SK-N-SH (cell line): ENCODE data around the gene IQCE. TPM values are rescaled to one million over a fixed set of nuclear protein-coding genes. Genes with fewer than 3 reads are reported as not detected.

Experiments
- CTCF ChIA-PET: fragments of 300-600, 350-600 bp; formaldehyde crosslinking; extraction: SDS; loops from one replicate; lab custom pipeline; 2021; lab: Yijun Ruan, JAX
- POLR2A ChIA-PET: fragments of 350-600 bp; sonication (Branson Sonifier 250); formaldehyde crosslinking; extraction: SDS; loops from one replicate; lab custom pipeline; 2020; ENCODE audit warnings: antibody characterized with exemption, inconsistent platforms; lab: Yijun Ruan, JAX
- DNase-seq: peaks from one replicate; pipeline ENCODE4 v3.0.0; 2012
- H2AFZ ChIP-seq: fragments of 200-600 bp; sonication (generic); 2 replicates; pipeline ENCODE4 v1.8.1; 2016; ENCODE audit warnings: antibody characterized with exemption, mild to moderate bottlenecking, low read depth
- H3F3A ChIP-seq: fragments of 200-600 bp; sonication (generic); replicated peaks from 2 replicates; pipeline ENCODE3; 2016; ENCODE audit warnings: antibody characterized with exemption, mild to moderate bottlenecking; ENCODE audit not compliant: insufficient read depth
- H3K27ac ChIP-seq, 2 experiments: fragments of 200-500 bp in 1 of 2; fragments of 200-600 bp in 1 of 2; sonication (Bioruptor generic) in 1 of 2; sonication (generic), shearing (Covaris generic) in 1 of 2; 2 replicates each; pipeline versions ENCODE4 v1.5.1 to v1.6.1; 2014 to 2016; ENCODE audit warnings: low read depth in 2 of 2, inconsistent platforms in 1 of 2, low read length in 1 of 2, mild to moderate bottlenecking in 1 of 2, mixed read lengths in 1 of 2
- H3K27me3 ChIP-seq: fragments of 200-600 bp; sonication (generic), shearing (Covaris generic); 2 replicates; pipeline ENCODE4 v1.6.1; 2016; ENCODE audit warnings: mixed run types; ENCODE audit not compliant: insufficient read depth
- H3K36me3 ChIP-seq, 2 experiments: fragments of 200-500 bp in 1 of 2; fragments of 200-600 bp in 1 of 2; sonication (Bioruptor generic) in 1 of 2; sonication (generic) in 1 of 2; replicated peaks in 1 of 2; 2 replicates each; pipeline versions ENCODE3 to v1.5.1; 2014 to 2016; ENCODE audit warnings: low read length in 1 of 2, mild to moderate bottlenecking in 1 of 2; ENCODE audit not compliant: insufficient read depth in 2 of 2, control insufficient read depth in 1 of 2
- H3K4me1 ChIP-seq, 2 experiments: fragments of 200-500 bp in 1 of 2; fragments of 200-600 bp in 1 of 2; sonication (Bioruptor generic) in 1 of 2; sonication (generic), shearing (Covaris generic) in 1 of 2; 2 replicates each; pipeline versions ENCODE4 v1.5.1 to v1.6.1; 2014 to 2016; ENCODE audit warnings: low read depth in 1 of 2, low read length in 1 of 2, mixed run types in 1 of 2; ENCODE audit not compliant: insufficient read depth in 2 of 2, control insufficient read depth in 1 of 2
- H3K4me2 ChIP-seq: fragments of 200-600 bp; sonication (generic), shearing (Covaris generic); 2 replicates; pipeline ENCODE4 v1.6.1; 2017; ENCODE audit warnings: mixed run types
- H3K4me3 ChIP-seq, 2 experiments: fragments of 200-500 bp in 1 of 2; fragments of 200-600 bp in 1 of 2; sonication (Bioruptor generic) in 1 of 2; sonication (generic), shearing (Covaris generic) in 1 of 2; 2 replicates each; pipeline versions ENCODE4 v1.5.1 to v1.8.1; 2014 to 2016; ENCODE audit warnings: low read depth in 2 of 2, inconsistent platforms in 1 of 2, low read length in 1 of 2, mild to moderate bottlenecking in 1 of 2, mixed read lengths in 1 of 2, moderate library complexity in 1 of 2
- H3K79me2 ChIP-seq: fragments of 200-600 bp; sonication (generic); 2 replicates; pipeline ENCODE4 v1.8.1; 2017; ENCODE audit warnings: mild to moderate bottlenecking; ENCODE audit not compliant: insufficient read depth
- H3K9ac ChIP-seq: fragments of 200-600 bp; sonication (generic); 2 replicates; pipeline ENCODE4 v1.6.1; 2017; ENCODE audit warnings: mixed run types
- H3K9me2 ChIP-seq: fragments of 200-600 bp; sonication (generic); 2 replicates; pipeline ENCODE4 v1.6.1; 2017; ENCODE audit warnings: mixed run types
- H3K9me3 ChIP-seq: fragments of 200-600 bp; sonication (generic); 2 replicates; pipeline ENCODE4 v1.6.1; 2017; ENCODE audit warnings: mixed run types, mild to moderate bottlenecking, moderate library complexity
- H4K20me1 ChIP-seq: fragments of 200-600 bp; sonication (generic); 2 replicates; pipeline ENCODE4 v1.6.1; 2017; ENCODE audit warnings: mild to moderate bottlenecking, mixed run types; ENCODE audit not compliant: insufficient read depth
- EP300 ChIP-seq, 2 experiments: IDR thresholded peaks; 2 replicates each; pipeline versions ENCODE4 v1.4.0 to v1.6.1; 2012; ENCODE audit warnings: borderline replicate concordance in 1 of 2, low read depth in 1 of 2, low read length in 1 of 2
- FOXJ3 ChIP-seq: sonication (generic); formaldehyde crosslinking; IDR thresholded peaks from 2 replicates; pipeline ENCODE4 v1.5.1; 2020; ENCODE audit warnings: mild to moderate bottlenecking, missing genetic modification reagents
- MXI1 ChIP-seq: IDR thresholded peaks from 2 replicates; pipeline ENCODE4 v1.6.1; 2012; ENCODE audit warnings: mild to moderate bottlenecking, low read depth, low read length, improper control_type of control experiment
- RAD21 ChIP-seq: IDR thresholded peaks from 2 replicates; pipeline ENCODE4 v1.6.1; 2012; ENCODE audit warnings: mild to moderate bottlenecking, low read length
- REST ChIP-seq: IDR thresholded peaks from 2 replicates; pipeline ENCODE4 v1.6.1; 2012; ENCODE audit warnings: mild to moderate bottlenecking, low read depth, low read length, moderate library complexity
- RFX5 ChIP-seq: IDR thresholded peaks from 2 replicates; pipeline ENCODE4 v1.6.1; 2012; ENCODE audit warnings: mild to moderate bottlenecking, improper control_type of control experiment, low read length
- SIN3A ChIP-seq: IDR thresholded peaks from 2 replicates; pipeline ENCODE4 v1.6.1; 2012; ENCODE audit warnings: low read depth, mild to moderate bottlenecking, low read length, moderate library complexity, borderline replicate concordance
- TCF12 ChIP-seq: IDR thresholded peaks from 2 replicates; pipeline ENCODE4 v1.4.0; 2012
- USF2 ChIP-seq: fragments of 150-350 bp; IDR thresholded peaks from 2 replicates; pipeline ENCODE4 v1.6.1; 2017; ENCODE audit warnings: antibody characterized with exemption, low read length, low read depth, borderline replicate concordance
- WGBS: methylation state at CpG from one replicate; pipeline ENCODE4 v1.1.6; 2017; ENCODE audit warnings: low lambda C conversion rate; 5-methylcytosine and 5-hydroxymethylcytosine counted together
- polyA plus RNA-seq, 3 experiments: library from polyadenylated mRNA; depleted of rRNA; stranded (reverse); fragments of >200 nt; gene quantifications; 2 replicates each; pipeline ENCODE4 v1.2.3, GENCODE V29; 2012
- TF ChIP-seq, protein P1 (sequence below): IDR thresholded peaks from 2 replicates; pipeline ENCODE4 v1.4.0; 2012; ENCODE audit warnings: low read depth
- TF ChIP-seq, protein P2 (sequence below): IDR thresholded peaks from 2 replicates; pipeline ENCODE4; 2012
- TF ChIP-seq, protein P3 (sequence below): fragments of 200-600 bp; sonication (generic); IDR thresholded peaks from 2 replicates; pipeline ENCODE4 v1.6.1; 2017; ENCODE audit warnings: antibody characterized with exemption, mild to moderate bottlenecking, moderate library complexity
- TF ChIP-seq, protein P4 (sequence below): fragments of 150-350 bp; IDR thresholded peaks from 2 replicates; pipeline ENCODE4 v1.6.1; 2016; ENCODE audit warnings: mild to moderate bottlenecking, low read depth, low read length
- TF ChIP-seq, protein P5 (sequence below): IDR thresholded peaks from 2 replicates; pipeline ENCODE4 v1.4.0; 2012; ENCODE audit warnings: low read depth, borderline replicate concordance

Gene IQCE
- polyA plus RNA-seq, 1 of the 3 experiments (the other 2 are of a cell fraction): 14.4 TPM

GRCh38 chr7:2509298-2509906, 49.4 kb upstream of the IQCE start:
- POLR2A ChIA-PET: no interaction called here
- no peak overlapping the region for H2AFZ ChIP-seq
- no peak overlapping the region for H3K4me2 ChIP-seq
- H3K27me3 ChIP-seq: no peaks in the 10 kb centered on the region
- H3K9ac ChIP-seq: no peak overlapping the region
- no peaks in the 10 kb centered on the region for H3K79me2 ChIP-seq
- no peaks in the 10 kb centered on the region for H4K20me1 ChIP-seq
- no peaks in the 10 kb centered on the region for H3K9me2 ChIP-seq
- TF ChIP-seq SIN3A: no peak
- TF ChIP-seq, protein P1, sequence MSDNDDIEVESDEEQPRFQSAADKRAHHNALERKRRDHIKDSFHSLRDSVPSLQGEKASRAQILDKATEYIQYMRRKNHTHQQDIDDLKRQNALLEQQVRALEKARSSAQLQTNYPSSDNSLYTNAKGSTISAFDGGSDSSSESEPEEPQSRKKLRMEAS: no peak
- no peaks in the 10 kb centered on the region for H3K36me3 ChIP-seq
- no peak for DNase-seq
- no peak overlapping the region for H3K4me3 ChIP-seq
- CTCF ChIA-PET: interaction anchor here (0.6 to 2.1 kb wide), 3 partner anchors 25 to 162 kb away, joined by 3 to 8 read pairs (median 3); no protein-coding TSS in a partner anchor
- WGBS: 87% methylated on average over 21 of the region's 23 CpGs
- peak overlapping the region in 1 of 2 experiments; percentile 1; a peak in 1 of 4 replicates for H3K27ac ChIP-seq
- peaks cover 7% of the 10 kb centered on the region for H3F3A ChIP-seq
- H3K9me3 ChIP-seq: no peaks in the 10 kb centered on the region
- H3K4me1 ChIP-seq: peaks cover 5 to 60% of the 10 kb centered on the region in 2 experiments; a peak in 2 of 4 replicates

- no peak overlapping the region for H3K4me2 ChIP-seq
- DNase-seq: no peak
- no peaks in the 10 kb centered on the region for H3K36me3 ChIP-seq
- H3F3A ChIP-seq: peaks cover 7% of the 10 kb centered on the region
- no peaks in the 10 kb centered on the region for H3K27me3 ChIP-seq
- WGBS: 89% methylated on average over 11 of the region's 13 CpGs
- no peak overlapping the region for H2AFZ ChIP-seq
- no peaks in the 10 kb centered on the region for H3K79me2 ChIP-seq
- no peak overlapping the region for H3K4me3 ChIP-seq
- ChIA-PET CTCF (interaction anchor here (1.0 to 1.5 kb wide), 5 partner anchors 32 to 161 kb away, joined by 3 to 9 read pairs (median 4); no protein-coding TSS in a partner anchor), POLR2A (no interaction called here)
- no peaks in the 10 kb centered on the region for H3K9me3 ChIP-seq
- no peaks in the 10 kb centered on the region for H4K20me1 ChIP-seq
- H3K4me1 ChIP-seq: peaks cover 5 to 69% of the 10 kb centered on the region in 2 experiments; a peak in 2 of 4 replicates
- no peaks in the 10 kb centered on the region for H3K9me2 ChIP-seq
- H3K27ac ChIP-seq: peak overlapping the region in 1 of 2 experiments; percentile 67; a peak in 1 of 4 replicates
- H3K9ac ChIP-seq: no peak overlapping the region
- TF ChIP-seq FOXJ3 (CRISPR knock-in tag): no peak
- TF ChIP-seq, protein P2, sequence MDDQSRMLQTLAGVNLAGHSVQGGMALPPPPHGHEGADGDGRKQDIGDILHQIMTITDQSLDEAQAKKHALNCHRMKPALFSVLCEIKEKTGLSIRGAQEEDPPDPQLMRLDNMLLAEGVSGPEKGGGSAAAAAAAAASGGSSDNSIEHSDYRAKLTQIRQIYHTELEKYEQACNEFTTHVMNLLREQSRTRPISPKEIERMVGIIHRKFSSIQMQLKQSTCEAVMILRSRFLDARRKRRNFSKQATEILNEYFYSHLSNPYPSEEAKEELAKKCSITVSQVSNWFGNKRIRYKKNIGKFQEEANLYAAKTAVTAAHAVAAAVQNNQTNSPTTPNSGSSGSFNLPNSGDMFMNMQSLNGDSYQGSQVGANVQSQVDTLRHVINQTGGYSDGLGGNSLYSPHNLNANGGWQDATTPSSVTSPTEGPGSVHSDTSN: no peak
- no peak for TF ChIP-seq USF2
- TF ChIP-seq, protein P3, sequence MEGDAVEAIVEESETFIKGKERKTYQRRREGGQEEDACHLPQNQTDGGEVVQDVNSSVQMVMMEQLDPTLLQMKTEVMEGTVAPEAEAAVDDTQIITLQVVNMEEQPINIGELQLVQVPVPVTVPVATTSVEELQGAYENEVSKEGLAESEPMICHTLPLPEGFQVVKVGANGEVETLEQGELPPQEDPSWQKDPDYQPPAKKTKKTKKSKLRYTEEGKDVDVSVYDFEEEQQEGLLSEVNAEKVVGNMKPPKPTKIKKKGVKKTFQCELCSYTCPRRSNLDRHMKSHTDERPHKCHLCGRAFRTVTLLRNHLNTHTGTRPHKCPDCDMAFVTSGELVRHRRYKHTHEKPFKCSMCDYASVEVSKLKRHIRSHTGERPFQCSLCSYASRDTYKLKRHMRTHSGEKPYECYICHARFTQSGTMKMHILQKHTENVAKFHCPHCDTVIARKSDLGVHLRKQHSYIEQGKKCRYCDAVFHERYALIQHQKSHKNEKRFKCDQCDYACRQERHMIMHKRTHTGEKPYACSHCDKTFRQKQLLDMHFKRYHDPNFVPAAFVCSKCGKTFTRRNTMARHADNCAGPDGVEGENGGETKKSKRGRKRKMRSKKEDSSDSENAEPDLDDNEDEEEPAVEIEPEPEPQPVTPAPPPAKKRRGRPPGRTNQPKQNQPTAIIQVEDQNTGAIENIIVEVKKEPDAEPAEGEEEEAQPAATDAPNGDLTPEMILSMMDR: no peak
- no peak for TF ChIP-seq MXI1
- TF ChIP-seq TCF12: no peak
- TF ChIP-seq, protein P4, sequence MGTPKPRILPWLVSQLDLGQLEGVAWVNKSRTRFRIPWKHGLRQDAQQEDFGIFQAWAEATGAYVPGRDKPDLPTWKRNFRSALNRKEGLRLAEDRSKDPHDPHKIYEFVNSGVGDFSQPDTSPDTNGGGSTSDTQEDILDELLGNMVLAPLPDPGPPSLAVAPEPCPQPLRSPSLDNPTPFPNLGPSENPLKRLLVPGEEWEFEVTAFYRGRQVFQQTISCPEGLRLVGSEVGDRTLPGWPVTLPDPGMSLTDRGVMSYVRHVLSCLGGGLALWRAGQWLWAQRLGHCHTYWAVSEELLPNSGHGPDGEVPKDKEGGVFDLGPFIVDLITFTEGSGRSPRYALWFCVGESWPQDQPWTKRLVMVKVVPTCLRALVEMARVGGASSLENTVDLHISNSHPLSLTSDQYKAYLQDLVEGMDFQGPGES: no peak
- no peak for TF ChIP-seq REST
- TF ChIP-seq, protein P5, sequence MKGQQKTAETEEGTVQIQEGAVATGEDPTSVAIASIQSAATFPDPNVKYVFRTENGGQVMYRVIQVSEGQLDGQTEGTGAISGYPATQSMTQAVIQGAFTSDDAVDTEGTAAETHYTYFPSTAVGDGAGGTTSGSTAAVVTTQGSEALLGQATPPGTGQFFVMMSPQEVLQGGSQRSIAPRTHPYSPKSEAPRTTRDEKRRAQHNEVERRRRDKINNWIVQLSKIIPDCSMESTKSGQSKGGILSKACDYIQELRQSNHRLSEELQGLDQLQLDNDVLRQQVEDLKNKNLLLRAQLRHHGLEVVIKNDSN: no peak
- TF ChIP-seq EP300 (IDR thresholded peaks at IDR 0.05; ENCODE audit: borderline replicate concordance in 1 of 2, low read depth in 1 of 2, low read length in 1 of 2): no peak
- TF ChIP-seq RFX5: no peak
- no peak for TF ChIP-seq RAD21
Measured at GRCh38 chr7:2510130-2510776, 48.5 kb upstream of the IQCE start.
